Ovary (tissue), 3 donors: ENCODE data around the gene C17orf100.

Experiments
- CTCF ChIP-seq, 3 donors: fragments of 450-650 bp in 2 of 3; fragments of 200-600 bp in 1 of 3; IDR thresholded peaks; one replicate each; pipeline versions ENCODE4 v1.5.1 to v1.8.0; 2016 to 2022; ENCODE audit warnings: antibody characterized with exemption in 3 of 3, mild to moderate bottlenecking in 1 of 3
- EP300 ChIP-seq: sonication (generic); formaldehyde crosslinking; IDR thresholded peaks from one replicate; pipeline ENCODE4 v1.6.1; 2017; ENCODE audit warnings: antibody characterized with exemption
- POLR2A ChIP-seq: fragments of 450-650 bp; IDR thresholded peaks from one replicate; pipeline ENCODE4 v1.6.1; 2017; ENCODE audit warnings: antibody characterized with exemption, mild to moderate bottlenecking, moderate library complexity
- donor health status: DM: no; HTN: no; CAD: no.

- TF ChIP-seq CTCF (IDR thresholded peaks at IDR 0.05) (no peak), EP300 (no peak), POLR2A (no peak)
Measured at GRCh38 chr17:6611231-6611630, 40.3 kb upstream of the C17orf100 start.
